Activated T-helper 1 cell treated with anti-CD3 and anti-CD28 coated beads, Interleukin-12 subunit alpha, Interleukin-12 subunit beta, Interleukin-2, Interleukin-4 antibody, amounts not matched to agents 30 ng/mL and 10 ng/mL and 1 ng/mL, durations not matched to agents 14 hours and 24 hours and 36 hours (primary cell): ENCODE measurements around the gene TP63. TPM values are rescaled to one million over a fixed set of nuclear protein-coding genes. Genes with fewer than 3 reads are reported as not detected.

ENCODE experiments used
- DNase-seq: peaks from one replicate; pipeline ENCODE4 v3.0.0; 2021; ENCODE audit warnings: low spot score
- H3K27ac Mint-ChIP-seq: one replicate; pipeline ENCODE4 v1.8.0; 2021; ENCODE audit warnings: mild to moderate bottlenecking, mixed read lengths
- H3K27me3 Mint-ChIP-seq: one replicate; pipeline ENCODE4 v1.8.0; 2022; ENCODE audit warnings: mild to moderate bottlenecking, moderate library complexity, mixed read lengths; ENCODE audit not compliant: insufficient read depth
- H3K36me3 Mint-ChIP-seq: one replicate; pipeline ENCODE4 v1.8.0; 2021; ENCODE audit warnings: low read depth, mixed read lengths
- H3K4me1 Mint-ChIP-seq: one replicate; pipeline ENCODE4 v1.8.0; 2021; ENCODE audit warnings: low read depth, mixed read lengths
- H3K4me3 Mint-ChIP-seq: one replicate; pipeline ENCODE4 v1.8.0; 2021; ENCODE audit warnings: mild to moderate bottlenecking, moderate library complexity, mixed read lengths
- H3K9me3 Mint-ChIP-seq: one replicate; pipeline ENCODE4 v1.8.0; 2021; ENCODE audit warnings: mixed read lengths
- intact Hi-C: fragments of 100-400 bp; cut with micrococcal nuclease; formaldehyde crosslinking; loops from one replicate; pipeline ENCODE4 v1.15.1; 2024
- total RNA-seq: library from RNA; stranded (reverse); gene quantifications from 2 replicates; pipeline ENCODE4 v1.2.3, GENCODE V29; 2022

Gene TP63
- total RNA-seq, 1 donor from 2014 or later: 0.67 TPM

DNA sequence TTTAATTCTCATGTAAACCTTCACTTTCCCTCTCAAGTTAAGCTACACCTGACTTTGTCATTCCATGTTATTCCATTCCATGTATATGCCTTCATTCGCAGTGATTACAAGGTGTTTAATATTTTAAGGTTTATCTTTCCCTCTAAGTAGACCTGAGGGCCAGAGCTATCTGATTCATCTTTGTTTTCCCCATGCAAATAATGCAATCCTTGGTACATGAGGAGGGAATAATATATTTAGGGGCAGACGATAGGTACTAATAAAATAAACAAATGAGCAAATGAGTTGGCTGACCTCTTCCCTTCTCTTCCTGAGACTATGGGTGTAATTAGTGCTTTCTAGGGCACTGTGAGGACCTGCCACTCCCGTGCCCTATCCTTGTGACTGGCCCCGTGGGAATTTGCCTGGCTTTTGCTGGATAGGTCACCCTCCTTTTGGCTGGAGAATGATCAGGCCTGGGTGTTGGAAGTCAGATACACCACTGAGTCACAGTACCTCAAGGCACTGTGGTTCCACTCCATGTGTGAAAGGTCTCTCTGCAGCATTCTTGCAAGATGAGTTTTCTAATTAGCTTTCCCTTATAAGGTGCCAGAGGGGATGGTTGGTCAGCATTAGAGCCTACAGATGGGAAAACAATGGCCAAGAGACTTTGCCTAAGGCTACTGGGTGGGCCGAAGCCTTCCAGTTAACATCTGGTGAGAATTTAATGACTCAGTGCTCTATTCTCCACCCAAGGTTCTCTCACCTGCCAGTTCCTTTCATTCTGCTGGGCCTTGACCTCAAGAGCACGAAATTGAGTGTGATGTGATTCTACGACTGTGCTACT lies 306.3 kb downstream of the TP63 start:
- no peaks in the 10 kb centered on the region for H3K9me3 Mint-ChIP-seq
- H3K27me3 Mint-ChIP-seq: no peaks in the 10 kb centered on the region
- DNase-seq: no peak
- H3K4me1 Mint-ChIP-seq: no peaks in the 10 kb centered on the region
- intact Hi-C loops: no loop called here
- H3K27ac Mint-ChIP-seq: no peak overlapping the region
- no peaks in the 10 kb centered on the region for H3K36me3 Mint-ChIP-seq
- H3K4me3 Mint-ChIP-seq: no peak overlapping the region

DNA sequence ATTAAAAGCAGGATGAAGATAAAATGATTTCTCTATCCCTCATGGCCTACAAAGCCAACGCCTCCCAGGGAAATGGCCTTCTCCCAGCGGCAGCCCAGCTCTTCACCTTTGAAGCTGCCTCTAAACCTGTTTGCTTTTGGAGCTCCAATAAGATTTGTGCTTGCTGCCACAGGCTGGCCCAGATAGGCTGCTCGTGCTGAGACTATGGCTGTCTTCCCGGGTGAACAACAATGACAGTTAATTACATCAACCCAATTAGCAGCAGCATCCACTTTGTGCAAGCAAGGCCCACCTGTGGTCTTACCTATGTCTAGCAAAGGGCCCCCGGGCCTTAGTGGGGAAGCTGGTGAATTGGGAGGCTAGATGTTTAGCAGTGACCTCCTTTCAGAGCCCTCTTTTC lies 309.9 kb downstream of the TP63 start:
- intact Hi-C loops: loop anchor here (10.0 kb wide), 1 partner anchor 306 kb away; the partner anchor contains the start of gene TP63

GRCh38 chr3:189941679-189942078 lies 310.5 kb downstream of the TP63 start:
- Mint-ChIP-seq H3K27ac (no peak overlapping the region), H3K4me1 (no peaks in the 10 kb centered on the region), H3K36me3 (no peaks in the 10 kb centered on the region), H3K27me3 (no peaks in the 10 kb centered on the region), H3K4me3 (no peak overlapping the region), H3K9me3 (no peaks in the 10 kb centered on the region)
- intact Hi-C loops: loop anchor here (10.0 kb wide), 1 partner anchor 307 kb away; the partner anchor contains the start of gene TP63
- DNase-seq: no peak

More for the DNA sequence above, 309.9 kb downstream of the TP63 start:
- Mint-ChIP-seq H3K9me3 (no peaks in the 10 kb centered on the region), H3K36me3 (no peaks in the 10 kb centered on the region), H3K4me3 (no peak overlapping the region), H3K27me3 (no peaks in the 10 kb centered on the region), H3K4me1 (no peaks in the 10 kb centered on the region), H3K27ac (no peak overlapping the region)
- no peak for DNase-seq

DNA sequence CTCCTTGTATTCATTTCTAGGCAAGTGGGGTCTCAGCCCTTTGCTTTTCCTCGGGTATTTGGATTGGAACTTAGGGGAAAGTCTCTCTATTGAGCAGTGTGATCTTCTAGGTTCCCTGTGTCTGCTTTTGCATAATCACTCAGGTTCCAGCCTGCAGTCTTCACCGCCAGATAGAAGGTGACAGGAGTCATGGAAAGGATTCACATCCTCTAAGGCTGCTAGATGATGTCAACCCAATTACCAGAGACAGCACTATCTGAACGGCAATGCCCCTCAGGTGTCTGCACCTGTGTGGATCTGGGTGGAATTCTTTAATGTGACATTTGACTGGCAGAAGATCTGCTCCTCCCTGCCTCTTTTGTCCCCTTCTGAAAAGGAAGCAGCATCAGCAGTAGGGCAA lies 311.8 kb downstream of the TP63 start:
- H3K4me3 Mint-ChIP-seq: no peak overlapping the region
- no peaks in the 10 kb centered on the region for H3K4me1 Mint-ChIP-seq
- DNase-seq: no peak
- no peaks in the 10 kb centered on the region for H3K27me3 Mint-ChIP-seq
- H3K9me3 Mint-ChIP-seq: no peaks in the 10 kb centered on the region
- H3K36me3 Mint-ChIP-seq: no peaks in the 10 kb centered on the region
- no peak overlapping the region for H3K27ac Mint-ChIP-seq
- intact Hi-C loops: loop anchor here (10.0 kb wide), 1 partner anchor 308 kb away; the partner anchor contains the start of gene TP63

DNA sequence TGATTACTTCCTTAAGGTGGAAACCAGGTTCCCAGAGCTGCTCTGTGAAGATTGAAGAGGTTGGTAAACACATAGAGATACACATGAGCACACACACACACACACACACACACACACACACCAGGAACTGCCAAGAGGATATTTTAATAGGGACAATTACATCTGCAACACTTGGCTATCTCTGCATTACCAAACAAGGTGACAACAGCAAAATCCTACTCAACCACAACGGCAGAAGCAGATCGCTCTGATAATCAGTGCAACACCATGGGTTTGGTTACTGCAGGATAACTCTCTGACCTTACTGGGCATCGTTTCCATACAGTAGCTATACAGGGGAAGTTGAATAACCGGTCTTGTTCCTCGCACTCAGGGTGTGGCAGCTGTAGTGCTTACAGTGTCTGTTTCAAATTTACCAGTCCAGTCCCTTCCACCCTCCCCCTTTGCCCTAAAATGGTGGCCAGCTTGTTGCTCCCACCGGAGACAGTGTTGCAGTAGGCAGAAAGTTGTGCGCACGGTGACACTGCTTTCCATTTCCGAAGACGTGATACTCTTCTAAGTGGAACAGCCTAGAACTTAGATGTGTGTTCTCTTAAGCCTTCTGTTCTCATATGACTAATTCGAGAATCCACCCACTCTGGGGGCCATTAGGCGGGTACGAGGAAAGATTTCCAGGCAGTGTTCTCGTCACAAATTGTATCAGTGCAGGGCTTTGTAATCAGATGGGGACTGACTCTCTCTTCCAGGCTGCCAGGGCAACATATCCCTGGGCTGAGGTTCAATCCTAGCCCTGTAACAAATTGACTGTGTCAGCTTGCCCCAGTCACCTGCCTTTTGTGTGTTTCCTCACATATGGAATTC lies 313.3 kb downstream of the TP63 start:
- no peaks in the 10 kb centered on the region for H3K36me3 Mint-ChIP-seq
- no peak overlapping the region for H3K27ac Mint-ChIP-seq
- no peak overlapping the region for H3K4me3 Mint-ChIP-seq
- H3K9me3 Mint-ChIP-seq: no peaks in the 10 kb centered on the region
- intact Hi-C loops: loop anchor here (10.0 kb wide), 1 partner anchor 310 kb away; the partner anchor contains the start of gene TP63
- DNase-seq: no peak
- no peaks in the 10 kb centered on the region for H3K27me3 Mint-ChIP-seq
- peaks cover 6% of the 10 kb centered on the region for H3K4me1 Mint-ChIP-seq

GRCh38 chr3:189945935-189946709 lies 314.9 kb downstream of the TP63 start:
- intact Hi-C loops: loop anchor here (10.0 kb wide), 1 partner anchor 311 kb away; the partner anchor contains the start of gene TP63
- Mint-ChIP-seq H3K9me3 (no peaks in the 10 kb centered on the region), H3K4me3 (no peak overlapping the region), H3K36me3 (no peaks in the 10 kb centered on the region), H3K27me3 (no peaks in the 10 kb centered on the region), H3K27ac (no peak overlapping the region), H3K4me1 (peaks cover 6% of the 10 kb centered on the region)
- DNase-seq: no peak
